MM.1S (cell line): ENCODE measurements around the gene FUZ.

ENCODE experiments used
- DNase-seq: peaks from one replicate; pipeline ENCODE4 v3.0.0-alpha.2; 2015
- H2AFZ ChIP-seq: fragments of 300-600 bp; sonication (generic); 2 replicates; pipeline ENCODE4 v1.6.0; 2016; ENCODE audit warnings: antibody characterized with exemption, low read length
- H3F3A ChIP-seq: fragments of 300-600 bp; sonication (generic); 2 replicates; pipeline ENCODE4 v1.6.1; 2016; ENCODE audit warnings: mild to moderate bottlenecking, antibody characterized with exemption, low read length, moderate library complexity, mixed read lengths; ENCODE audit not compliant: insufficient read depth
- H3K27ac ChIP-seq: fragments of 300-600 bp; sonication (generic); 2 replicates; pipeline ENCODE4 v1.5.1; 2016; ENCODE audit warnings: mild to moderate bottlenecking, low read length
- H3K27me3 ChIP-seq: fragments of 300-600 bp; sonication (generic); replicated peaks from 2 replicates; pipeline ENCODE4 v1.6.0; 2016; ENCODE audit warnings: low read length; ENCODE audit not compliant: insufficient read depth
- H3K36me3 ChIP-seq: fragments of 300-600 bp; sonication (generic); replicated peaks from 2 replicates; pipeline ENCODE4 v1.6.1; 2016; ENCODE audit warnings: mild to moderate bottlenecking, low read length, mixed read lengths; ENCODE audit not compliant: insufficient read depth
- H3K4me1 ChIP-seq: fragments of 300-600 bp; sonication (generic); 2 replicates; pipeline ENCODE4 v1.6.1; 2016; ENCODE audit warnings: low read length, mixed read lengths
- H3K4me2 ChIP-seq: fragments of 300-600 bp; sonication (generic); 2 replicates; pipeline ENCODE4 v1.6.0; 2016; ENCODE audit warnings: low read depth, low read length
- H3K4me3 ChIP-seq: fragments of 300-600 bp; sonication (generic); 2 replicates; pipeline ENCODE4 v1.5.1; 2016; ENCODE audit warnings: low read length, mixed read lengths
- H3K79me2 ChIP-seq: fragments of 300-600 bp; sonication (generic); 2 replicates; pipeline ENCODE4 v1.6.1; 2016; ENCODE audit warnings: mixed run types, low read length, mixed read lengths
- H3K9ac ChIP-seq: fragments of 300-600 bp; sonication (generic); 2 replicates; pipeline ENCODE4 v1.6.1; 2016; ENCODE audit warnings: low read length, mixed read lengths
- H3K9me2 ChIP-seq: fragments of 300-600 bp; sonication (generic); replicated peaks from 2 replicates; pipeline ENCODE4 v1.6.1; 2016; ENCODE audit warnings: mild to moderate bottlenecking, low read length, mixed read lengths; ENCODE audit not compliant: insufficient read depth
- H3K9me3 ChIP-seq: fragments of 300-600 bp; sonication (generic); replicated peaks from 2 replicates; pipeline ENCODE4 v1.6.1; 2016; ENCODE audit warnings: mild to moderate bottlenecking, low read length, mixed read lengths; ENCODE audit not compliant: insufficient read depth
- H4K20me1 ChIP-seq: fragments of 300-600 bp; sonication (generic); 2 replicates; pipeline ENCODE4 v1.6.1; 2016; ENCODE audit warnings: mild to moderate bottlenecking, low read length, moderate library complexity, mixed read lengths; ENCODE audit not compliant: insufficient read depth
- EZH2 ChIP-seq: fragments of 300-600 bp; sonication (generic); optimal IDR thresholded peaks from 2 replicates; pipeline ENCODE3; 2017; ENCODE audit warnings: low read depth, mild to moderate bottlenecking, antibody characterized with exemption, low read length, mixed read lengths
- EZH2phosphoT487 ChIP-seq: fragments of 300-600 bp; sonication (generic); IDR thresholded peaks from 2 replicates; pipeline ENCODE4 v1.6.1; 2018; ENCODE audit warnings: antibody characterized with exemption, low read length
- TF ChIP-seq, protein P1 (sequence below): fragments of 300-600 bp; sonication (generic); IDR thresholded peaks from 2 replicates; pipeline ENCODE4 v1.5.1; 2016; ENCODE audit warnings: antibody characterized with exemption, low read length, mixed read lengths

Gene FUZ

DNA sequence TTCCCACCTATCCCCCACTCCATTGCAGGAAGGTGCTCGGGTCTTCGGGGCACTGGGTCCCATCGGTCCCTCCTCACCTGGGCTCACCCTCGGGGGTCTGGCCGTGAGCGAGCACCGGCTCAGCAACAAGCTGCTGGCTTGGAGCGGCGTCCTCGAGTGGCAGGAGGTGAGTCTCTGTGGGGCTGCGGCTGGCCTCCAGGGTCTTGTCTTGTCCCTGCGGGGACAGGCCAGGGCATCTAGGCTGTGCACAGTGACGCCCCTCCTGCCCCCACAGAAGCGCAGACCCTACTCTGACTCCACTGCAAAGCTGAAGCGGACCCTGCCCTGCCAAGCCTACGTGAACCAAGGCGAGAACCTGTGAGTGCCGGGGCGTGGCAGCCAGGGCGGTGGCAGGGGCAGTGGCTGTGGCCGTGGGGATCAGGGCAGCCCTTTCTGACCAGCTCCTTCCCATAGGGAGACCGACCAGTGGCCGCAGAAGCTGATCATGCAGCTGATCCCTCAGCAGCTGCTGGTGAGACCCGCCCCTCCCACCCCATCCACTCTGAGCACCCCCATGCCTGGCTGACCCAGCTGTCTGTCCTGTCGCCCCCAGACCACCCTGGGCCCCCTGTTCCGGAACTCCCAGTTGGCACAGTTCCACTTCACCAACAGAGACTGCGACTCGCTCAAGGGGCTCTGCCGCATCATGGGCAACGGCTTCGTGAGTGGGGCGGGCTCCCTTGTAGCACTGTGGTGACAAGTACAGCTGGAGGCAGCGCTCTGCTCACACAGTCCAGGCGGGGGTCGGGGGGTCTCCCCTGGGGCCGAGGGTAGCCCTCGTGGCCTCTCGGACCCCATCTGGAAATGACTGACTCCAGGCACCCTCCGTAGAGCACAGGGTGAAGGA is 41.5 kb upstream of the FUZ start:
- H3K9ac ChIP-seq = no peak overlapping the region
- no peaks in the 10 kb centered on the region for H3K9me3 ChIP-seq
- H3K4me3 ChIP-seq = no peak overlapping the region
- no peak overlapping the region for H3K27ac ChIP-seq
- no peak overlapping the region for H3K4me2 ChIP-seq
- no peaks in the 10 kb centered on the region for H3K36me3 ChIP-seq
- H4K20me1 ChIP-seq = no peaks in the 10 kb centered on the region; the same call in 1 of the 2 replicates
- TF ChIP-seq EZH2 (no peak), EZH2phosphoT487 (no peak)
- TF ChIP-seq, protein P1, sequence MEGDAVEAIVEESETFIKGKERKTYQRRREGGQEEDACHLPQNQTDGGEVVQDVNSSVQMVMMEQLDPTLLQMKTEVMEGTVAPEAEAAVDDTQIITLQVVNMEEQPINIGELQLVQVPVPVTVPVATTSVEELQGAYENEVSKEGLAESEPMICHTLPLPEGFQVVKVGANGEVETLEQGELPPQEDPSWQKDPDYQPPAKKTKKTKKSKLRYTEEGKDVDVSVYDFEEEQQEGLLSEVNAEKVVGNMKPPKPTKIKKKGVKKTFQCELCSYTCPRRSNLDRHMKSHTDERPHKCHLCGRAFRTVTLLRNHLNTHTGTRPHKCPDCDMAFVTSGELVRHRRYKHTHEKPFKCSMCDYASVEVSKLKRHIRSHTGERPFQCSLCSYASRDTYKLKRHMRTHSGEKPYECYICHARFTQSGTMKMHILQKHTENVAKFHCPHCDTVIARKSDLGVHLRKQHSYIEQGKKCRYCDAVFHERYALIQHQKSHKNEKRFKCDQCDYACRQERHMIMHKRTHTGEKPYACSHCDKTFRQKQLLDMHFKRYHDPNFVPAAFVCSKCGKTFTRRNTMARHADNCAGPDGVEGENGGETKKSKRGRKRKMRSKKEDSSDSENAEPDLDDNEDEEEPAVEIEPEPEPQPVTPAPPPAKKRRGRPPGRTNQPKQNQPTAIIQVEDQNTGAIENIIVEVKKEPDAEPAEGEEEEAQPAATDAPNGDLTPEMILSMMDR = no peak
- no peak for DNase-seq
- H3F3A ChIP-seq = peaks cover 19% of the 10 kb centered on the region
- no peak overlapping the region for H2AFZ ChIP-seq
- H3K79me2 ChIP-seq = peaks cover 32% of the 10 kb centered on the region
- H3K27me3 ChIP-seq = no peaks in the 10 kb centered on the region
- no peaks in the 10 kb centered on the region for H3K9me2 ChIP-seq
- H3K4me1 ChIP-seq = peaks cover 15% of the 10 kb centered on the region

DNA sequence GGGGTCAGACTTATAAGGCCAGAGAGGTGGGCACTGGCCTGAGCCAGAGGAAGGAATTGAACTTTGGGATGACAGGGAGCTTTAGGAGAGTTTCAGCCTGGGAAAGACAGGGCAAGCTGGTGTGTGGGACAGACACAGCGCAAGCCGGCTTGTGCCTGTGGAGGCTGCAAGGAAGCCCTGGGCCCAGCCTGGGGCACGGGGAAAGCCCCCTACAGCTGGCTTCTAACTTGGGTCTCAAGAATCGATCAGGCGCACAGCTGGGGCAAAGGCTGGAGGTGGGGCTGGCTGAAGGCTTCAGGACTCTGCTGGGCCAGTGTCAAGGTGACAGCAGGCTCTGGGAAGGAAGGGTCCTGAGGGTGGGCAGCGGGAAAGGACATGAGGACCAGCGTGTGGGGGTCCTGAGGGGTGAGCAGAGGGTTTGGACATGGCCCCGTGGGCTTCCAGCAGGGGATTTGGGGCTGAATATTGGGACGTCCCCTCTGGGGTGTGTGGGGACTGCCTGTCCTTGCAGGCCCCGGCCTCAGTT is 40.8 kb upstream of the FUZ start:
- no peak overlapping the region for H3K4me2 ChIP-seq
- H3K9ac ChIP-seq = no peak overlapping the region
- H3K9me2 ChIP-seq = no peaks in the 10 kb centered on the region
- H3K9me3 ChIP-seq = no peaks in the 10 kb centered on the region
- H2AFZ ChIP-seq = no peak overlapping the region
- H3K4me1 ChIP-seq = peaks cover 15% of the 10 kb centered on the region
- TF ChIP-seq, protein P1 = no peak
- no peak for TF ChIP-seq EZH2
- H4K20me1 ChIP-seq = no peaks in the 10 kb centered on the region; the same call in 1 of the 2 replicates
- no peaks in the 10 kb centered on the region for H3K36me3 ChIP-seq
- no peak for DNase-seq
- H3K4me3 ChIP-seq = no peak overlapping the region
- H3K79me2 ChIP-seq = peaks cover 32% of the 10 kb centered on the region
- H3K27ac ChIP-seq = no peak overlapping the region
- no peaks in the 10 kb centered on the region for H3K27me3 ChIP-seq
- peaks cover 19% of the 10 kb centered on the region for H3F3A ChIP-seq

DNA sequence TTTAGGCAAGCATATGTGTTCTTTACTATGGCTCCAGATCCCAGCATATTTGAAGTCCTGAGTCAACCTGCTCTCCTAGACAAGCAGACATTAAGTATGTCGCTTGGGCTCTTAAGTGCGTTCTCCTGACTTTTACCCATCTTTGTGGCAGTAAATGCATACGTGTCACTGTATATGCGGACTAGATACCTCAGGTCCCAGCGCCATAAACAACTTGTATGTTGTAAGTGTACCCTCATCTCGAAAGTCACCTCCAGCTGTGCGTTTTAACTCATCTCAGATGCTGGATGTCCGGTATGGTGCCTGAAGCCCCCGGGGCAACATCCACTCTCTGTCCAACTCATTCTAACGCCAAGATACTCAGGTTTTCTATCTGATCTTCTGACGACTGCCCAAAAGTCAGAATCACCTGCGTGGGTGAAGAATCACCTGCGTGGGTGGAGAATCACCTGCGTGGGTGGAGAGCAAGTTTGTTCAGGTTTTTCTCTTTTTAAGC is 39.6 kb upstream of the FUZ start:
- no peaks in the 10 kb centered on the region; the same call in 1 of the 2 replicates for H4K20me1 ChIP-seq
- H3K27ac ChIP-seq = no peak overlapping the region
- peaks cover 15% of the 10 kb centered on the region for H3K4me1 ChIP-seq
- peak overlapping the region; percentile 86 for H3K4me2 ChIP-seq
- no peaks in the 10 kb centered on the region for H3K27me3 ChIP-seq
- no peak for DNase-seq
- H3F3A ChIP-seq = peaks cover 19% of the 10 kb centered on the region
- no peaks in the 10 kb centered on the region for H3K9me2 ChIP-seq
- peaks cover 32% of the 10 kb centered on the region for H3K79me2 ChIP-seq
- no peaks in the 10 kb centered on the region for H3K9me3 ChIP-seq
- no peak overlapping the region for H2AFZ ChIP-seq
- no peaks in the 10 kb centered on the region for H3K36me3 ChIP-seq
- no peak for TF ChIP-seq EZH2
- TF ChIP-seq EZH2phosphoT487 = no peak
- H3K4me3 ChIP-seq = peak overlapping the region; percentile 66; the same call in 1 of the 2 replicates
- no peak overlapping the region for H3K9ac ChIP-seq
